ENCODE data around the gene APC. TPM values are rescaled to one million over a fixed set of nuclear protein-coding genes. Genes with fewer than 3 reads are reported as not detected.

APC gene
- total and polyA plus RNA-seq, 2 of the 8 experiments (the other 6 are each of a cell fraction or from before 2014, with no cell fraction given) = 6.8 to 41.9 TPM

DNA sequence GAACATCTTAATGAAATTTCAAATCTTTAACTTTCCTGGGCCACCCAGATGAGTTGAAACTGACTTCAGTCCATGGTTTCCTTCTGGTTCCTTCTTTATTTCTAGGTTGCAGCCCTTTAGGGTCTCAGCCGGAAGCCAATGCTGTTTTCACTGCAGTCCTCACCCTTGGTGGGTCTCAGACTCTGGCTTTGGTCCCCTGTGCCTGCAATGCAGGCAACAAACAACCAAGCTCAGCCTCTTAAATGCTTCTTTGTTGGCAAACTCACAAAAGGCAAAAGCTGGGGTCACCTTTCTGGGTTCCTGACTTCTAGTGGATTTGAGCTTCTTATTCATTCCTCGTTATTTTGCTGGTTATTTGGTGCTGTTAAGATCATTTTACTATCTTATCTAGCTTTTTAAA lies 19.3 kb upstream of the APC start (continued):
- TF ChIP-seq BCL11A (IDR thresholded peaks at IDR 0.05; ENCODE audit: low read depth in 2 of 2, low read length in 2 of 2) (no peak), RFX5 (IDR thresholded peaks at IDR 0.05; ENCODE audit: borderline replicate concordance, low read depth, low read length) (no peak)
